ENCODE measurements around the gene IGHMBP2. TPM values are rescaled to one million over a fixed set of nuclear protein-coding genes. Genes with fewer than 3 reads are reported as not detected.
A peak's percentile ranks its signal among the peaks of the same experiment; 100 is the strongest.

IGHMBP2 gene
- total RNA-seq, 1 donor from 2014 or later, result 30.6 TPM

- peaks cover 6% of the 10 kb centered on the region for H3K36me3 Mint-ChIP-seq (ENCODE audit: insufficient read depth)
- H3K27ac Mint-ChIP-seq, result no peak overlapping the region
- H3K27me3 Mint-ChIP-seq, result peaks cover 4% of the 10 kb centered on the region
- DNase-seq (ENCODE audit: low spot score, unreplicated experiment), result no peak
- TF ChIP-seq CTCF (IDR thresholded peaks at IDR 0.05; ENCODE audit: unreplicated experiment), result no peak
- H3K9me3 Mint-ChIP-seq (ENCODE audit: low read depth), result no peaks in the 10 kb centered on the region
- H3K4me1 Mint-ChIP-seq (ENCODE audit: low read depth), result peaks cover 2% of the 10 kb centered on the region
- no peak overlapping the region for H3K4me3 Mint-ChIP-seq (ENCODE audit: low read depth)
These were observed 39.1 kb downstream of the IGHMBP2 start for GRCh38 chr11:68942751-68943271.

GRCh38 chr11:68946416-68947090, 42.9 kb downstream of the IGHMBP2 start:
- TF ChIP-seq CTCF (IDR thresholded peaks at IDR 0.05; ENCODE audit: unreplicated experiment), result no peak
- H3K9me3 Mint-ChIP-seq (ENCODE audit: low read depth), result no peaks in the 10 kb centered on the region
- peaks cover 8% of the 10 kb centered on the region for H3K27me3 Mint-ChIP-seq
- H3K36me3 Mint-ChIP-seq (ENCODE audit: insufficient read depth), result no peaks in the 10 kb centered on the region
- peaks cover 2% of the 10 kb centered on the region for H3K4me1 Mint-ChIP-seq (ENCODE audit: low read depth)
- H3K4me3 Mint-ChIP-seq (ENCODE audit: low read depth), result no peak overlapping the region
- peak overlapping the region; percentile 16 for H3K27ac Mint-ChIP-seq
- no peak for DNase-seq (ENCODE audit: low spot score, unreplicated experiment)

GRCh38 chr11:68947151-68947550, 43.5 kb downstream of the IGHMBP2 start:
- Mint-ChIP-seq H3K4me3 (ENCODE audit: low read depth) (no peak overlapping the region), H3K27ac (no peak overlapping the region), H3K27me3 (peaks cover 8% of the 10 kb centered on the region), H3K4me1 (ENCODE audit: low read depth) (peaks cover 2% of the 10 kb centered on the region), H3K36me3 (ENCODE audit: insufficient read depth) (no peaks in the 10 kb centered on the region), H3K9me3 (ENCODE audit: low read depth) (no peaks in the 10 kb centered on the region)
- DNase-seq (ENCODE audit: low spot score, unreplicated experiment), result no peak
- TF ChIP-seq CTCF (IDR thresholded peaks at IDR 0.05; ENCODE audit: unreplicated experiment), result no peak

GRCh38 chr11:68948496-68948895, 44.8 kb downstream of the IGHMBP2 start:
- TF ChIP-seq CTCF (IDR thresholded peaks at IDR 0.05; ENCODE audit: unreplicated experiment), result no peak
- H3K27ac Mint-ChIP-seq, result no peak overlapping the region
- no peak overlapping the region for H3K4me3 Mint-ChIP-seq (ENCODE audit: low read depth)
- H3K4me1 Mint-ChIP-seq (ENCODE audit: low read depth), result peaks cover 2% of the 10 kb centered on the region
- H3K36me3 Mint-ChIP-seq (ENCODE audit: insufficient read depth), result no peaks in the 10 kb centered on the region
- H3K9me3 Mint-ChIP-seq (ENCODE audit: low read depth), result no peaks in the 10 kb centered on the region
- DNase-seq (ENCODE audit: low spot score, unreplicated experiment), result no peak
- peaks cover 8% of the 10 kb centered on the region for H3K27me3 Mint-ChIP-seq

- Mint-ChIP-seq H3K36me3 (ENCODE audit: insufficient read depth) (no peaks in the 10 kb centered on the region), H3K27me3 (peaks cover 8% of the 10 kb centered on the region), H3K4me1 (ENCODE audit: low read depth) (peaks cover 2% of the 10 kb centered on the region), H3K4me3 (ENCODE audit: low read depth) (no peak overlapping the region), H3K9me3 (ENCODE audit: low read depth) (no peaks in the 10 kb centered on the region), H3K27ac (no peak overlapping the region)
- no peak for TF ChIP-seq CTCF (IDR thresholded peaks at IDR 0.05; ENCODE audit: unreplicated experiment)
- no peak for DNase-seq (ENCODE audit: low spot score, unreplicated experiment)
These were observed 45.2 kb downstream of the IGHMBP2 start for GRCh38 chr11:68948935-68949334.

Data from progenitor cell of endocrine pancreas (in vitro differentiated cells).